SK-N-SH (cell line): ENCODE measurements around the gene PTPN12. TPM values are rescaled to one million over a fixed set of nuclear protein-coding genes. Genes with fewer than 3 reads are reported as not detected.

Experiments used
- CTCF ChIA-PET: fragments of 300-600, 350-600 bp; formaldehyde crosslinking; extraction: SDS; loops from one replicate; lab custom pipeline; 2021; lab: Yijun Ruan, JAX
- POLR2A ChIA-PET: fragments of 350-600 bp; sonication (Branson Sonifier 250); formaldehyde crosslinking; extraction: SDS; loops from one replicate; lab custom pipeline; 2020; ENCODE audit warnings: antibody characterized with exemption, inconsistent platforms; lab: Yijun Ruan, JAX
- DNase-seq: peaks from one replicate; pipeline ENCODE4 v3.0.0; 2012
- H2AFZ ChIP-seq: fragments of 200-600 bp; sonication (generic); 2 replicates; pipeline ENCODE4 v1.8.1; 2016; ENCODE audit warnings: antibody characterized with exemption, mild to moderate bottlenecking, low read depth
- H3F3A ChIP-seq: fragments of 200-600 bp; sonication (generic); replicated peaks from 2 replicates; pipeline ENCODE3; 2016; ENCODE audit warnings: antibody characterized with exemption, mild to moderate bottlenecking; ENCODE audit not compliant: insufficient read depth
- H3K27ac ChIP-seq, 2 experiments: fragments of 200-500 bp in 1 of 2; fragments of 200-600 bp in 1 of 2; sonication (Bioruptor generic) in 1 of 2; sonication (generic), shearing (Covaris generic) in 1 of 2; 2 replicates each; pipeline versions ENCODE4 v1.5.1 to v1.6.1; 2014 to 2016; ENCODE audit warnings: low read depth in 2 of 2, inconsistent platforms in 1 of 2, low read length in 1 of 2, mild to moderate bottlenecking in 1 of 2, mixed read lengths in 1 of 2
- H3K27me3 ChIP-seq: fragments of 200-600 bp; sonication (generic), shearing (Covaris generic); 2 replicates; pipeline ENCODE4 v1.6.1; 2016; ENCODE audit warnings: mixed run types; ENCODE audit not compliant: insufficient read depth
- H3K36me3 ChIP-seq, 2 experiments: fragments of 200-500 bp in 1 of 2; fragments of 200-600 bp in 1 of 2; sonication (Bioruptor generic) in 1 of 2; sonication (generic) in 1 of 2; replicated peaks in 1 of 2; 2 replicates each; pipeline versions ENCODE3 to v1.5.1; 2014 to 2016; ENCODE audit warnings: low read length in 1 of 2, mild to moderate bottlenecking in 1 of 2; ENCODE audit not compliant: insufficient read depth in 2 of 2, control insufficient read depth in 1 of 2
- H3K4me1 ChIP-seq, 2 experiments: fragments of 200-500 bp in 1 of 2; fragments of 200-600 bp in 1 of 2; sonication (Bioruptor generic) in 1 of 2; sonication (generic), shearing (Covaris generic) in 1 of 2; 2 replicates each; pipeline versions ENCODE4 v1.5.1 to v1.6.1; 2014 to 2016; ENCODE audit warnings: low read depth in 1 of 2, low read length in 1 of 2, mixed run types in 1 of 2; ENCODE audit not compliant: insufficient read depth in 2 of 2, control insufficient read depth in 1 of 2
- H3K4me2 ChIP-seq: fragments of 200-600 bp; sonication (generic), shearing (Covaris generic); 2 replicates; pipeline ENCODE4 v1.6.1; 2017; ENCODE audit warnings: mixed run types
- H3K4me3 ChIP-seq, 2 experiments: fragments of 200-500 bp in 1 of 2; fragments of 200-600 bp in 1 of 2; sonication (Bioruptor generic) in 1 of 2; sonication (generic), shearing (Covaris generic) in 1 of 2; 2 replicates each; pipeline versions ENCODE4 v1.5.1 to v1.8.1; 2014 to 2016; ENCODE audit warnings: low read depth in 2 of 2, inconsistent platforms in 1 of 2, low read length in 1 of 2, mild to moderate bottlenecking in 1 of 2, mixed read lengths in 1 of 2, moderate library complexity in 1 of 2
- H3K79me2 ChIP-seq: fragments of 200-600 bp; sonication (generic); 2 replicates; pipeline ENCODE4 v1.8.1; 2017; ENCODE audit warnings: mild to moderate bottlenecking; ENCODE audit not compliant: insufficient read depth
- H3K9ac ChIP-seq: fragments of 200-600 bp; sonication (generic); 2 replicates; pipeline ENCODE4 v1.6.1; 2017; ENCODE audit warnings: mixed run types
- H3K9me2 ChIP-seq: fragments of 200-600 bp; sonication (generic); 2 replicates; pipeline ENCODE4 v1.6.1; 2017; ENCODE audit warnings: mixed run types
- H3K9me3 ChIP-seq: fragments of 200-600 bp; sonication (generic); 2 replicates; pipeline ENCODE4 v1.6.1; 2017; ENCODE audit warnings: mixed run types, mild to moderate bottlenecking, moderate library complexity
- H4K20me1 ChIP-seq: fragments of 200-600 bp; sonication (generic); 2 replicates; pipeline ENCODE4 v1.6.1; 2017; ENCODE audit warnings: mild to moderate bottlenecking, mixed run types; ENCODE audit not compliant: insufficient read depth
- FOSL2 ChIP-seq: IDR thresholded peaks from 2 replicates; pipeline ENCODE4 v1.4.0; 2012; ENCODE audit warnings: low read depth, mild to moderate bottlenecking, moderate library complexity, borderline replicate concordance
- FOXM1 ChIP-seq: IDR thresholded peaks from 2 replicates; pipeline ENCODE4 v1.4.0; 2012; ENCODE audit warnings: low read depth, mild to moderate bottlenecking
- GABPA ChIP-seq: IDR thresholded peaks from 2 replicates; pipeline ENCODE4 v1.4.0; 2012; ENCODE audit warnings: low read depth, mild to moderate bottlenecking
- JUND ChIP-seq: IDR thresholded peaks from 2 replicates; pipeline ENCODE4 v1.4.0; 2012
- MEF2A ChIP-seq: IDR thresholded peaks from 2 replicates; pipeline ENCODE4 v1.4.0; 2012; ENCODE audit warnings: low read depth, borderline replicate concordance
- MXI1 ChIP-seq: IDR thresholded peaks from 2 replicates; pipeline ENCODE4 v1.6.1; 2012; ENCODE audit warnings: mild to moderate bottlenecking, low read depth, low read length, improper control_type of control experiment
- POLR2AphosphoS5 ChIP-seq: IDR thresholded peaks from 2 replicates; pipeline ENCODE4 v1.6.1; 2012; ENCODE audit warnings: low read depth, low read length
- RCOR1 ChIP-seq: fragments of 150-350 bp; IDR thresholded peaks from 2 replicates; pipeline ENCODE4 v1.6.1; 2017; ENCODE audit warnings: antibody characterized with exemption, low read length
- RFX5 ChIP-seq: IDR thresholded peaks from 2 replicates; pipeline ENCODE4 v1.6.1; 2012; ENCODE audit warnings: mild to moderate bottlenecking, improper control_type of control experiment, low read length
- TCF12 ChIP-seq: IDR thresholded peaks from 2 replicates; pipeline ENCODE4 v1.4.0; 2012
- TEAD4 ChIP-seq: IDR thresholded peaks from 2 replicates; pipeline ENCODE4 v1.4.0; 2012; ENCODE audit warnings: mild to moderate bottlenecking, borderline replicate concordance; ENCODE audit not compliant: insufficient read depth
- YY1 ChIP-seq: IDR thresholded peaks from 2 replicates; pipeline ENCODE4 v1.4.0; 2012; ENCODE audit warnings: low read depth, mild to moderate bottlenecking
- WGBS: methylation state at CpG from one replicate; pipeline ENCODE4 v1.1.6; 2017; ENCODE audit warnings: low lambda C conversion rate; 5-methylcytosine and 5-hydroxymethylcytosine counted together
- polyA plus RNA-seq, 3 experiments: library from polyadenylated mRNA; depleted of rRNA; stranded (reverse); fragments of >200 nt; gene quantifications; 2 replicates each; pipeline ENCODE4 v1.2.3, GENCODE V29; 2012
- TF ChIP-seq, protein P1 (sequence below): IDR thresholded peaks from 2 replicates; pipeline ENCODE4 v1.4.0; 2012; ENCODE audit warnings: low read depth, borderline replicate concordance
- TF ChIP-seq, protein P2 (sequence below): IDR thresholded peaks from 2 replicates; pipeline ENCODE4 v1.6.1; 2012; ENCODE audit warnings: mild to moderate bottlenecking, low read depth, low read length, moderate library complexity
- TF ChIP-seq, protein P3 (sequence below): fragments of 150-350 bp; IDR thresholded peaks from 2 replicates; pipeline ENCODE4 v1.6.1; 2017; ENCODE audit warnings: antibody characterized with exemption, low read length, low read depth, borderline replicate concordance
- TF ChIP-seq, protein P4 (sequence below): fragments of 200-600 bp; sonication (generic); IDR thresholded peaks from 2 replicates; pipeline ENCODE4 v1.6.1; 2017; ENCODE audit warnings: antibody characterized with exemption, mild to moderate bottlenecking, moderate library complexity
- TF ChIP-seq, protein P5 (sequence below): IDR thresholded peaks from 2 replicates; pipeline ENCODE4; 2012

Gene PTPN12
- polyA plus RNA-seq, 1 of the 3 experiments (the other 2 are of a cell fraction) = 23.3 TPM

DNA sequence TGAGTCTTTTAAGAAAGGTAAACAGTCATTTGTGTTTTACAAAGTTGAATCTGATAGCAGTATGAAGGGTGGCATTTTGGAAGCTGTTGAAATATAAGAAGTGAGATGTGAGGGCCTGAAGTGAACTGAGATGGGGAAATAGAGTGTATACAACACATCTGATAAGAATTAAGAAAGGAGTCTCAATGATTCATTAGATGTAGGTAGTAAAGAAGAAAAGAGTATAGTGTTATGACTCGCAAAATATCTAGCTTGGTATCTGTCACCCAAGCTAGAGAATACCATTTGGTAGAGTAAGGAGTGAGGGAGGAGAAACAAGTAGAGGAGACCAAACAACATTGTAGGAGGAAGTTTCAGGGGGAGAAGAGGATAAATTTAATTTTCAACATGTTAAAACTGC lies 5.3 kb downstream of the PTPN12 start:
- H3K4me2 ChIP-seq = peak overlapping the region; percentile 18; the same call in 1 of the 2 replicates
- no peak for DNase-seq

DNA sequence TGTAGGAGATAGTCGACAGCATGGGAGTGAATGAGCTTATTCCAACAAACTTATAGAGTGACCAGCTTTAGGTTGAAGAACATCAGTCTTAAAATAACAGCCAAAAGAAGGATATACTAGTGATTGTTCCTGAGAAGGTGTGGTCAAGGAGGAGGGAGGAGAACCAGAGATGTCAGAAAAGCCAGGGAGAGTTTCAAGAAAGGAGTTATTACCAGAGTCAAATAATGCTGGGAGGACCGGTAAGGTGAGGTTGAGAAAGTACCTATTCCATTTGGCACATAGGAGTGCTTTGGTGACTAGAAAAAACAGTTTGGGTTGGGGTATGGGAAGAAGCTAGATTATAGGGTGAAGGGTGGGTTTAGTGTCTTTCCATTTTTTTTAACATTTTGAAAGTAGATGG lies 5.8 kb downstream of the PTPN12 start:
- no peak for TF ChIP-seq TEAD4
- no peak for TF ChIP-seq MEF2A
- TF ChIP-seq, protein P1, sequence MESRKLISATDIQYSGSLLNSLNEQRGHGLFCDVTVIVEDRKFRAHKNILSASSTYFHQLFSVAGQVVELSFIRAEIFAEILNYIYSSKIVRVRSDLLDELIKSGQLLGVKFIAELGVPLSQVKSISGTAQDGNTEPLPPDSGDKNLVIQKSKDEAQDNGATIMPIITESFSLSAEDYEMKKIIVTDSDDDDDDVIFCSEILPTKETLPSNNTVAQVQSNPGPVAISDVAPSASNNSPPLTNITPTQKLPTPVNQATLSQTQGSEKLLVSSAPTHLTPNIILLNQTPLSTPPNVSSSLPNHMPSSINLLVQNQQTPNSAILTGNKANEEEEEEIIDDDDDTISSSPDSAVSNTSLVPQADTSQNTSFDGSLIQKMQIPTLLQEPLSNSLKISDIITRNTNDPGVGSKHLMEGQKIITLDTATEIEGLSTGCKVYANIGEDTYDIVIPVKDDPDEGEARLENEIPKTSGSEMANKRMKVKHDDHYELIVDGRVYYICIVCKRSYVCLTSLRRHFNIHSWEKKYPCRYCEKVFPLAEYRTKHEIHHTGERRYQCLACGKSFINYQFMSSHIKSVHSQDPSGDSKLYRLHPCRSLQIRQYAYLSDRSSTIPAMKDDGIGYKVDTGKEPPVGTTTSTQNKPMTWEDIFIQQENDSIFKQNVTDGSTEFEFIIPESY = no peak
- no peak for TF ChIP-seq MXI1
- no peak for TF ChIP-seq JUND
- TF ChIP-seq, protein P2, sequence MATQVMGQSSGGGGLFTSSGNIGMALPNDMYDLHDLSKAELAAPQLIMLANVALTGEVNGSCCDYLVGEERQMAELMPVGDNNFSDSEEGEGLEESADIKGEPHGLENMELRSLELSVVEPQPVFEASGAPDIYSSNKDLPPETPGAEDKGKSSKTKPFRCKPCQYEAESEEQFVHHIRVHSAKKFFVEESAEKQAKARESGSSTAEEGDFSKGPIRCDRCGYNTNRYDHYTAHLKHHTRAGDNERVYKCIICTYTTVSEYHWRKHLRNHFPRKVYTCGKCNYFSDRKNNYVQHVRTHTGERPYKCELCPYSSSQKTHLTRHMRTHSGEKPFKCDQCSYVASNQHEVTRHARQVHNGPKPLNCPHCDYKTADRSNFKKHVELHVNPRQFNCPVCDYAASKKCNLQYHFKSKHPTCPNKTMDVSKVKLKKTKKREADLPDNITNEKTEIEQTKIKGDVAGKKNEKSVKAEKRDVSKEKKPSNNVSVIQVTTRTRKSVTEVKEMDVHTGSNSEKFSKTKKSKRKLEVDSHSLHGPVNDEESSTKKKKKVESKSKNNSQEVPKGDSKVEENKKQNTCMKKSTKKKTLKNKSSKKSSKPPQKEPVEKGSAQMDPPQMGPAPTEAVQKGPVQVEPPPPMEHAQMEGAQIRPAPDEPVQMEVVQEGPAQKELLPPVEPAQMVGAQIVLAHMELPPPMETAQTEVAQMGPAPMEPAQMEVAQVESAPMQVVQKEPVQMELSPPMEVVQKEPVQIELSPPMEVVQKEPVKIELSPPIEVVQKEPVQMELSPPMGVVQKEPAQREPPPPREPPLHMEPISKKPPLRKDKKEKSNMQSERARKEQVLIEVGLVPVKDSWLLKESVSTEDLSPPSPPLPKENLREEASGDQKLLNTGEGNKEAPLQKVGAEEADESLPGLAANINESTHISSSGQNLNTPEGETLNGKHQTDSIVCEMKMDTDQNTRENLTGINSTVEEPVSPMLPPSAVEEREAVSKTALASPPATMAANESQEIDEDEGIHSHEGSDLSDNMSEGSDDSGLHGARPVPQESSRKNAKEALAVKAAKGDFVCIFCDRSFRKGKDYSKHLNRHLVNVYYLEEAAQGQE = no peak
- TF ChIP-seq, protein P3, sequence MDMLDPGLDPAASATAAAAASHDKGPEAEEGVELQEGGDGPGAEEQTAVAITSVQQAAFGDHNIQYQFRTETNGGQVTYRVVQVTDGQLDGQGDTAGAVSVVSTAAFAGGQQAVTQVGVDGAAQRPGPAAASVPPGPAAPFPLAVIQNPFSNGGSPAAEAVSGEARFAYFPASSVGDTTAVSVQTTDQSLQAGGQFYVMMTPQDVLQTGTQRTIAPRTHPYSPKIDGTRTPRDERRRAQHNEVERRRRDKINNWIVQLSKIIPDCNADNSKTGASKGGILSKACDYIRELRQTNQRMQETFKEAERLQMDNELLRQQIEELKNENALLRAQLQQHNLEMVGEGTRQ = no peak
- TF ChIP-seq TCF12 = no peak
- TF ChIP-seq FOSL2 = no peak
- TF ChIP-seq, protein P4, sequence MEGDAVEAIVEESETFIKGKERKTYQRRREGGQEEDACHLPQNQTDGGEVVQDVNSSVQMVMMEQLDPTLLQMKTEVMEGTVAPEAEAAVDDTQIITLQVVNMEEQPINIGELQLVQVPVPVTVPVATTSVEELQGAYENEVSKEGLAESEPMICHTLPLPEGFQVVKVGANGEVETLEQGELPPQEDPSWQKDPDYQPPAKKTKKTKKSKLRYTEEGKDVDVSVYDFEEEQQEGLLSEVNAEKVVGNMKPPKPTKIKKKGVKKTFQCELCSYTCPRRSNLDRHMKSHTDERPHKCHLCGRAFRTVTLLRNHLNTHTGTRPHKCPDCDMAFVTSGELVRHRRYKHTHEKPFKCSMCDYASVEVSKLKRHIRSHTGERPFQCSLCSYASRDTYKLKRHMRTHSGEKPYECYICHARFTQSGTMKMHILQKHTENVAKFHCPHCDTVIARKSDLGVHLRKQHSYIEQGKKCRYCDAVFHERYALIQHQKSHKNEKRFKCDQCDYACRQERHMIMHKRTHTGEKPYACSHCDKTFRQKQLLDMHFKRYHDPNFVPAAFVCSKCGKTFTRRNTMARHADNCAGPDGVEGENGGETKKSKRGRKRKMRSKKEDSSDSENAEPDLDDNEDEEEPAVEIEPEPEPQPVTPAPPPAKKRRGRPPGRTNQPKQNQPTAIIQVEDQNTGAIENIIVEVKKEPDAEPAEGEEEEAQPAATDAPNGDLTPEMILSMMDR = no peak
- no peak for TF ChIP-seq RFX5
- no peak for TF ChIP-seq GABPA
- TF ChIP-seq, protein P5, sequence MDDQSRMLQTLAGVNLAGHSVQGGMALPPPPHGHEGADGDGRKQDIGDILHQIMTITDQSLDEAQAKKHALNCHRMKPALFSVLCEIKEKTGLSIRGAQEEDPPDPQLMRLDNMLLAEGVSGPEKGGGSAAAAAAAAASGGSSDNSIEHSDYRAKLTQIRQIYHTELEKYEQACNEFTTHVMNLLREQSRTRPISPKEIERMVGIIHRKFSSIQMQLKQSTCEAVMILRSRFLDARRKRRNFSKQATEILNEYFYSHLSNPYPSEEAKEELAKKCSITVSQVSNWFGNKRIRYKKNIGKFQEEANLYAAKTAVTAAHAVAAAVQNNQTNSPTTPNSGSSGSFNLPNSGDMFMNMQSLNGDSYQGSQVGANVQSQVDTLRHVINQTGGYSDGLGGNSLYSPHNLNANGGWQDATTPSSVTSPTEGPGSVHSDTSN = no peak
- no peak for TF ChIP-seq FOXM1
- no peak for TF ChIP-seq POLR2AphosphoS5
- TF ChIP-seq YY1 = no peak
- Histone ChIP-seq H3K79me2 (peaks cover 100% of the 10 kb centered on the region), H3K4me2 (0 out of 2 replicates have a peak overlapping the region, but pooled peaks have one; percentile 18), H4K20me1 (peaks cover 83% of the 10 kb centered on the region), H3K9ac (no peak overlapping the region), H2AFZ (no peak overlapping the region), H3K9me3 (no peaks in the 10 kb centered on the region), H3F3A (peaks cover 24% of the 10 kb centered on the region), H3K27ac (no peak overlapping the region), H3K4me1 (peaks cover 17 to 28% of the 10 kb centered on the region in 2 experiments; a peak in 3 of 4 replicates), H3K36me3 (peaks cover 5 to 34% of the 10 kb centered on the region in 2 experiments), H3K9me2 (no peaks in the 10 kb centered on the region), H3K27me3 (no peaks in the 10 kb centered on the region), H3K4me3 (no peak overlapping the region)
- 70% methylated on average over 2 of the region's 2 CpGs for WGBS
- POLR2A ChIA-PET = no interaction called here
- CTCF ChIA-PET = interaction anchor here (0.8 to 1.0 kb wide), 2 partner anchors 11 to 28 kb away, joined by 3 read pairs; no protein-coding TSS in a partner anchor
- no peak for DNase-seq

More for the DNA sequence above, 5.3 kb downstream of the PTPN12 start:
- CTCF ChIA-PET = interaction anchor here (1.0 to 1.3 kb wide), 2 partner anchors 11 to 109 kb away, joined by 3 read pairs; no protein-coding TSS in a partner anchor
- WGBS = 44% methylated on average over 1 of the region's 1 CpG
- Histone ChIP-seq H3K9me2 (no peaks in the 10 kb centered on the region), H3K9me3 (no peaks in the 10 kb centered on the region), H3K79me2 (peaks cover 100% of the 10 kb centered on the region), H3K9ac (no peak overlapping the region), H2AFZ (no peak overlapping the region), H3K4me3 (no peak overlapping the region), H3K36me3 (peaks cover 5 to 34% of the 10 kb centered on the region in 2 experiments), H3K27me3 (no peaks in the 10 kb centered on the region), H3K4me1 (peaks cover 17 to 28% of the 10 kb centered on the region in 2 experiments; a peak in 3 of 4 replicates), H3K27ac (no peak overlapping the region), H4K20me1 (peaks cover 78% of the 10 kb centered on the region), H3F3A (peaks cover 28% of the 10 kb centered on the region)
- POLR2A ChIA-PET = no interaction called here
- TF ChIP-seq FOSL2 = peak; percentile 37; the same call in 1 of the 2 replicates
- no peak for TF ChIP-seq RCOR1
- peak; percentile 66; the same call in 1 of the 2 replicates for TF ChIP-seq TCF12
- no peak for TF ChIP-seq YY1
- 0 out of 2 replicates have a peak, but pooled peaks have one; percentile 17 for TF ChIP-seq JUND
